Subcutaneous adipose tissue (tissue), 4 donors: ENCODE data around the gene ADGRL2. TPM values are rescaled to one million over a fixed set of nuclear protein-coding genes. Genes with fewer than 3 reads are reported as not detected.

Experiments
- total RNA-seq, 4 donors: library from RNA; depleted of rRNA; stranded (reverse); fragments of >200 nt; gene quantifications; one replicate each; pipeline ENCODE4 v1.1.0, GENCODE V29; 2016
- TF ChIP-seq, protein P1 (sequence below): fragments of 450-650 bp; IDR thresholded peaks from one replicate; pipeline ENCODE4 v1.5.1; 2016; ENCODE audit warnings: low read depth, mild to moderate bottlenecking, control low read depth, antibody characterized with exemption, moderate library complexity

The ADGRL2 gene
- total RNA-seq: 10 to 100 TPM; 59.7 to 74.2 (median 69.0) TPM

GRCh38 chr1:81800695-81801650 lies at the start of gene ADGRL2:
ADGRL2 (plus strand) TSS chr1:81800934; CDS start chr1:81836985, 36,051 bp downstream.
- TF ChIP-seq, protein P1, sequence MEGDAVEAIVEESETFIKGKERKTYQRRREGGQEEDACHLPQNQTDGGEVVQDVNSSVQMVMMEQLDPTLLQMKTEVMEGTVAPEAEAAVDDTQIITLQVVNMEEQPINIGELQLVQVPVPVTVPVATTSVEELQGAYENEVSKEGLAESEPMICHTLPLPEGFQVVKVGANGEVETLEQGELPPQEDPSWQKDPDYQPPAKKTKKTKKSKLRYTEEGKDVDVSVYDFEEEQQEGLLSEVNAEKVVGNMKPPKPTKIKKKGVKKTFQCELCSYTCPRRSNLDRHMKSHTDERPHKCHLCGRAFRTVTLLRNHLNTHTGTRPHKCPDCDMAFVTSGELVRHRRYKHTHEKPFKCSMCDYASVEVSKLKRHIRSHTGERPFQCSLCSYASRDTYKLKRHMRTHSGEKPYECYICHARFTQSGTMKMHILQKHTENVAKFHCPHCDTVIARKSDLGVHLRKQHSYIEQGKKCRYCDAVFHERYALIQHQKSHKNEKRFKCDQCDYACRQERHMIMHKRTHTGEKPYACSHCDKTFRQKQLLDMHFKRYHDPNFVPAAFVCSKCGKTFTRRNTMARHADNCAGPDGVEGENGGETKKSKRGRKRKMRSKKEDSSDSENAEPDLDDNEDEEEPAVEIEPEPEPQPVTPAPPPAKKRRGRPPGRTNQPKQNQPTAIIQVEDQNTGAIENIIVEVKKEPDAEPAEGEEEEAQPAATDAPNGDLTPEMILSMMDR: no peak

DNA sequence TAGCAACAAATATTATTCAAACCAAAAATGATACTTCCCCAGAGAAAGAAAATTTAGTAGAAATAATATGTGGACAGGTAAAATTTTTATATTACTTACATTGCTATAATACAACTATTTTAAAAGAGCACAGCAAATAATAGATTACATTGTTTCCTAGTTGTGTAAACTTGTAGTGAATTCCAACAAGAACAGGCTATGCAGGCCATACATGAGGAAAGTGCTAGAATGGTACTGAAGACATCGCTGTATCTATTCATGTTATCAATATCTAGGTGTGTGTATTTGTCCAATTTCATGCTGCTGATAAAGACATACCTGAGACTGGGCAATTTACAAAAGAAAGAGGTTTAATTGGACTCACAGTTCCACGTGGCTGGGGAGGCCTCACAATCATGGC lies 47.9 kb upstream of the ADGRL2 start:
- TF ChIP-seq, protein P1: no peak

DNA sequence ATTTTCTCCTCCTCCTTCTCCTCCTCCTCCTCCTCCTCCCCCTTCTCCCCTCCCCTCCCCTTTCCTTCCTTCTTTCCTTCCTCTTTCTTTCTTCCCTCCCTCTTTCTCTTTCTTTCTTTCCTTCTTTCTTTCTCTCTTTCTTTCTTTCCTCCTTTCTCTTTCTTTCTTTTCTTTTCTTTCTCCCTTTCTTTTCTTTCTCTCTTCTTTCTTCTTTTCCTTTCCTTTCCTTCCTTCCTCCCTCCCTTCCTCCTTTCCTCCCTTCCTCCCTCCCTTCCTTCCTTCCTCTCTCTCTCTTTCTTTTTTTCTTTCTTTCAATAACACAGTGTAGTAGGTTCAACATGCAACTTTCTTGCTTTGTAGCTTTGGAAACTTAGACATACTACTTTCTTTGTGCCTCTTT lies 46.3 kb upstream of the ADGRL2 start:
- TF ChIP-seq, protein P1: no peak

DNA sequence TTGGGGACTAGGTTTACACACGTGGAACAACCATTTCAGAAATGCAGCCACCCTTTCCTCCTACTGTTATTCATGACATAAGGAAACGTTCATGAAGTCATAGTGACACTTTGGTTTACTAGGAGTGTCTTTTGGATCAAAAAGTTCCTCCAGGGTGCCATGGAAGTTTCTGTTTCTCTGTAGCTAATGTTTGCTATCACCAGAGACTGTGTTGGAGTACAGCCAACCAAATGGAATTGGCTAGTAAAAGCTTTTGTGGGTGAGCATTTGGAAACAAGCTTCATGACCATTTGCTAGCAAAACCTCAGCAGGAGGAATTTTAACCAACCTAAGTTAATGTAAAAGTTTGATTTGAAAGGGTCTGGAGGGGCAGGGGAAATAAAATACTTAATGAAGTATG lies 43.9 kb upstream of the ADGRL2 start:
- TF ChIP-seq, protein P1: no peak

GRCh38 chr1:81757398-81758020 lies 43.2 kb upstream of the ADGRL2 start:
- TF ChIP-seq, protein P1: no peak

- TF ChIP-seq, protein P1: no peak
Measured at GRCh38 chr1:81758181-81758580, 42.6 kb upstream of the ADGRL2 start.

- TF ChIP-seq, protein P1: no peak
Measured at GRCh38 chr1:81760477-81761097, 40.1 kb upstream of the ADGRL2 start.
